Lower lobe of right lung (tissue), 2 donors: Measurements from ENCODE around the gene SPARC. TPM values are rescaled to one million over a fixed set of nuclear protein-coding genes. Genes with fewer than 3 reads are reported as not detected.
A peak's percentile ranks its signal among the peaks of the same experiment; 100 is the strongest.
"Not testable (repeated sequence)": the region's sequence is repeated elsewhere in the genome, so short reads cannot be mapped to it uniquely, and the experiment has no call there.

ENCODE experiments used
- ATAC-seq, 2 donors: fragments of 200-7000 bp; cut with Tn5 transposase; one replicate each; pipeline ENCODE4 v1.9.1; 2020 to 2022; ENCODE audit warnings: mild to moderate bottlenecking in 2 of 2, moderate library complexity in 2 of 2
- DNase-seq: peaks from one replicate; pipeline ENCODE4 v3.0.0-alpha.2; 2020
- H3K27ac ChIP-seq: fragments of 200-600 bp; one replicate; pipeline ENCODE4 v1.8.0; 2022
- H3K27me3 ChIP-seq: fragments of 200-600 bp; one replicate; pipeline ENCODE4 v1.8.0; 2022; ENCODE audit warnings: low read depth
- H3K36me3 ChIP-seq: fragments of 200-600 bp; one replicate; pipeline ENCODE4 v1.8.0; 2022; ENCODE audit warnings: mild to moderate bottlenecking
- H3K4me1 ChIP-seq: fragments of 200-600 bp; one replicate; pipeline ENCODE4 v1.8.0; 2022
- H3K4me3 ChIP-seq: fragments of 200-600 bp; one replicate; pipeline ENCODE4 v1.8.0; 2022; ENCODE audit warnings: mild to moderate bottlenecking
- H3K9me3 ChIP-seq: fragments of 200-600 bp; one replicate; pipeline ENCODE4 v1.8.0; 2022
- CTCF ChIP-seq: fragments of 200-600 bp; IDR thresholded peaks from one replicate; pipeline ENCODE4 v1.8.0; 2022; ENCODE audit warnings: antibody characterized with exemption, mild to moderate bottlenecking
- intact Hi-C: fragments of 100-400 bp; cut with DNase I; formaldehyde crosslinking; loops from one replicate; pipeline ENCODE4 v1.11.0; 2022
- total RNA-seq: library from RNA; stranded (reverse); fragmentation: NEBNext Ultra II Directional; extraction: Animal tissue kit (Norgen Biotek cat#: 25700); gene quantifications from one replicate; pipeline ENCODE4 v1.2.1, GENCODE V29; 2021
- donor health status: DM: no; HTN: yes; CAD: no; lungs with severe emphysema.

The SPARC gene
- total RNA-seq, 1 donor from 2014 or later, result 904 TPM

GRCh38 chr5:151700296-151700695, 13.6 kb upstream of the SPARC start:
- no peaks in the 10 kb centered on the region for H3K36me3 ChIP-seq
- no peaks in the 10 kb centered on the region for H3K9me3 ChIP-seq
- H3K4me1 ChIP-seq, result no peaks in the 10 kb centered on the region
- no peak for ATAC-seq
- H3K4me3 ChIP-seq, result no peak overlapping the region
- intact Hi-C loops, result no loop called here
- TF ChIP-seq CTCF, result no peak
- H3K27ac ChIP-seq, result no peak overlapping the region
- DNase-seq, result no peak
- H3K27me3 ChIP-seq, result no peaks in the 10 kb centered on the region

GRCh38 chr5:151699071-151699901, 12.6 kb upstream of the SPARC start:
- no peak for TF ChIP-seq CTCF
- no peak for DNase-seq
- no peak overlapping the region for H3K4me3 ChIP-seq

DNA sequence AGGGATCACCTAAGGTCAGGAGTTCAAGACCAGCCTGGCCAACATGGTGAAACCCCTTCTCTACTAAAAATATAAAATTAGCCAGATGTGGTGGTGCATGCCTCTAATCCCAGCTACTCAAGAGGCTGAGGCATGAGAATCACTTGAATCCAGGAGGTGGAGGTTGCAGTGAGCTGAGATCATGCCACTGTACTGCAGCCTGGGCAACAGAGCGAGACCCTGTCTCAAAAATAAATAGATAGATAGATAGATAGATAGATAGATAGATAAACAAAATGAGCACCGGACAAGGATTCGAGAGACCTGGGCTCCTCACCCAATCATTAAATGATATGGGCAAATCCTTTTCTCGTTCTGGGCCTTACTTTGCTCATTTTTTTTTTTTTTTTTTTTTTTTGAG, 11.4 kb upstream of the SPARC start:
- not testable (repeated sequence) for ATAC-seq

More at GRCh38 chr5:151699071-151699901, 12.6 kb upstream of the SPARC start:
- ATAC-seq, result peak; percentile 65 to 81
- H3K9me3 ChIP-seq, result no peaks in the 10 kb centered on the region
- no peaks in the 10 kb centered on the region for H3K36me3 ChIP-seq
- H3K4me1 ChIP-seq, result no peaks in the 10 kb centered on the region
- intact Hi-C loops, result no loop called here
- peak overlapping the region; percentile 76 for H3K27ac ChIP-seq
- no peaks in the 10 kb centered on the region for H3K27me3 ChIP-seq

DNA sequence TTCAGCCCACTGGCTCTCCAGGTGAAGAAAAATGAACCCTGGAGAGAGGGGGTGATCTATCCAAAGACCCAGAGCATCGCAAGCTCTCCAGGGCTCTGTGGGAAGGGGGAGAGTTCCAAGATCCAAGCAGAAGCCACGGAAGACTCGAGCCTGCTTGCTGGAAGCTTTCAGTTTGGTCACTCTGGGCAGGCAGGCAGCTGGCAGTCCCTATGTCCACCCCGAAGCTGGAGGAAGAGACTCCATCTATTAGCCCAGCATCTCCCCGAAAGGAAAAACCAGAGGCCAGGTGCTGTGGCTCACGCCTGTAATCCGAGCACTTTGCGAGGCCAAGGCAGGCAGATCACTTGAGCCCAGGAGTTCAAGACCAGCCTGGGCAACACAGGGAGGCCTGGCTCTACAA, 10.7 kb upstream of the SPARC start:
- Histone ChIP-seq H3K9me3 (no peaks in the 10 kb centered on the region), H3K36me3 (no peaks in the 10 kb centered on the region), H3K4me1 (no peaks in the 10 kb centered on the region), H3K27me3 (no peaks in the 10 kb centered on the region), H3K4me3 (no peak overlapping the region), H3K27ac (peak overlapping the region; percentile 68)
- ATAC-seq (no peak), DNase-seq (no peak)
- TF ChIP-seq CTCF, result no peak
- intact Hi-C loops, result no loop called here

More for the DNA sequence above, 11.4 kb upstream of the SPARC start:
- H3K4me3 ChIP-seq, H3K4me1 ChIP-seq, H3K27me3 ChIP-seq, H3K36me3 ChIP-seq, H3K9me3 ChIP-seq, intact Hi-C loops, DNase-seq: not testable (repeated sequence)
- peak overlapping the region; percentile 76 for H3K27ac ChIP-seq

GRCh38 chr5:151696470-151697061, 9.9 kb upstream of the SPARC start:
- TF ChIP-seq CTCF, result no peak
- H3K9me3 ChIP-seq, result no peaks in the 10 kb centered on the region
- H3K27ac ChIP-seq, result peak overlapping the region; percentile 68
- no peaks in the 10 kb centered on the region for H3K36me3 ChIP-seq
- H3K27me3 ChIP-seq, result no peaks in the 10 kb centered on the region
- intact Hi-C loops, result no loop called here
- ATAC-seq, result peak; percentile 61 to 65
- H3K4me1 ChIP-seq, result no peaks in the 10 kb centered on the region
- no peak overlapping the region for H3K4me3 ChIP-seq
- DNase-seq, result no peak

DNA sequence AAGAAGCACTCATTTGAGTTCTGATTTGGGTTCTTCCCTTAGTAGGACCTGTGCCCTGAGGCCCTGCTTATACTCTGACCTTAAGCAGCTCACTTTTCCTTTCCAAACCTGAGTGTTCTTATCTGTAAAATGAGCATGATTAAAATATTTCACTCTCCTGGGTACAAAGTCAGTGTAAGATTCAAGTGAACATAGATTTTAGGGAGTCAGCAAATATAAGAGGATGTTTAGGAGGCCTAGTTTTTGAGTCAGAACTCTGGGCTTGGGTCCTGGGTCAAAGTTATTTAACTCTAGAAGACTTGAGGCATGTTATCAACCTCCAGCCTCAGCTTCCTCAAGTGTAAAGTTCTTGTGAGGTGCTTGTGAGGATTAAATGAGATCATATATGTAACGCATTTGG, 8.7 kb upstream of the SPARC start:
- no peaks in the 10 kb centered on the region for H3K4me1 ChIP-seq
- TF ChIP-seq CTCF, result no peak
- intact Hi-C loops, result no loop called here
- no peak overlapping the region for H3K4me3 ChIP-seq
- DNase-seq (no peak), ATAC-seq (no peak)
- H3K9me3 ChIP-seq, result no peaks in the 10 kb centered on the region
- no peak overlapping the region for H3K27ac ChIP-seq
- H3K27me3 ChIP-seq, result no peaks in the 10 kb centered on the region
- H3K36me3 ChIP-seq, result no peaks in the 10 kb centered on the region
